CD4-positive, alpha-beta T cell treated with Interleukin-1 beta for 1 hour (primary cell): ENCODE results near the gene ARID1B.

Experiments
- DNase-seq, 2 donors: peaks; one replicate each; pipeline ENCODE4 v3.0.0-alpha.2; 2020 to 2022

ARID1B gene

GRCh38 chr6:157090736-157091135 is 313.6 kb downstream of the ARID1B start:
- no peak for DNase-seq

DNA sequence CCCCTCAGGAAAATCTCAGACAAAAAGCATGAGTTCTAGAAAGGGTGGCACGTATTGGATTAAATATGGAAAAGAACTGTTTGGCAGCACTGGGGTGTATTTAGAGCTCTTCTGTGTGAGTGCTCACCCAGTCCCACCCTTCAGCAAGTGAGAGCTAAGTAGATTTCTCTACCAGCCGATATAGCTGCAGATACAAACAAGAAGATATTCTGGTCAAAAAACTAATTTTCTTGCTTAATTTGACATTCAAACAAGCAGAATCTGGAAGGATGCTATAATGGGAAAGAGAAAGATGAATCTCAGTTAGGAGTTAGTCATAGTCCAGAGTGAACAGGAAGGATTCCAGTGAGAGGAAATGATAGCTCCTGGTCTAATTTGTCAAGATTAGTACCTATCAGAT is 314.1 kb downstream of the ARID1B start:
- DNase-seq: no peak

GRCh38 chr6:157091856-157092460 is 314.8 kb downstream of the ARID1B start:
- DNase-seq: no peak

- no peak for DNase-seq
Measured at GRCh38 chr6:157092736-157093135, 315.6 kb downstream of the ARID1B start.

GRCh38 chr6:157093536-157093935 is 316.4 kb downstream of the ARID1B start:
- DNase-seq: no peak

- no peak for DNase-seq
Measured at GRCh38 chr6:157094038-157094437, 316.9 kb downstream of the ARID1B start.

DNA sequence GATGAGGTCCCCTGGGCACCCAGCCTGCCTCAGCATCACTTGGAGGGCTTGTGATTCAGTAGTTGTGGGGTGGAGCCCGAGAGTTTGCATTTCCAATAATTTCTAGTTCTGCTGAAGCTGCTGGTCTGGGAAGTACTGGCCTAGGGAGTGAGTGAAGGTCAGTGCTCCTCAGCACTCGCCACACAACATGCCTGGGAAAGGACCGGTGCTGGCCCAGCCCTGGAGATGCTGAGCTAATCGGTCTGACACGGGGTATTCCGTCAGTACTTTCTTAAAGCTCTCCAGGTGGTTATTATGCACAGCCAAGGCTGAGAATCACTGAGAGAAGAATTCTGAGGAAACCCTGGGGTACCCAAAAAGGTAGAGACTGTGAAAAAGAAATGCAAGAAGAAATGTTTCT is 317.9 kb downstream of the ARID1B start:
- no peak for DNase-seq

DNA sequence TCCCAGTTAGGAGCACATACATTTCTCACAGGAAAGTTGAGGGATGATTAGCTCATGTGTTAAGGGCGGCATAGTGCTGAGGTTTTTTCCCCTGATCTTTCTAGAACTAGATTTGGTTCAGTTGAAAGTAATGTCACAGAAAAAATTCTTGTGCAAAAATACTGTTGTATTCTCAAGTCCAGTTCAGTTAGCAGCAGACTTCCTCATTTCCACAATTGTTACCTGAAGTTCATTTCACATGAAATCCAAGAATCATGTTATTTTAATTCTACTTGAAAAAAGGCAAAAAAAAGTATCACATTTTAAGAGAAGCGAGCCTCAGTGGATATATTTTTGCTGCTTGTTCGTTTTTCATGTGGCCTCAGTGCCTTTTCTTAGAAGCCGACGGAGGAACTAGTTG is 318.4 kb downstream of the ARID1B start:
- no peak for DNase-seq

DNA sequence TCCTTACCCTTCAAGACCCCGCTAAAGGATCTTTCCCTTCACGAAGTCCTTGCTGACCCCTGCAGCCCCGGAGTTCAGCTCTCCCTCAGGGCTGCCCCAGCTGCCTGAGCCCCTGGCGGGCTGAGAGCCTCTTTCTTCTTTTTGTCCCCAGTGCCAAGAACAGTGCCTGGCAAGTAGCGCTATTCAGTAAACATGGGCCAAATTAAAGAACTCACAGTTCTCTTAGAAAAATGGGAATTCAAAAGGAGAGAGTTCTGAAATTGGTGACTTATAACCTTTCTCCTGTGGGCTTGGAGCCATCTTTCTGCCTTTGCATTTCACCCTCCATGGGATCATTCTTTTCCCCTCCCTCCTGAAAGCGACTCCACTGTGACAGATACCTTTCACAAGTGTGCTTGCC is 318.9 kb downstream of the ARID1B start:
- no peak for DNase-seq

GRCh38 chr6:157096522-157096921 is 319.3 kb downstream of the ARID1B start:
- DNase-seq: no peak

DNA sequence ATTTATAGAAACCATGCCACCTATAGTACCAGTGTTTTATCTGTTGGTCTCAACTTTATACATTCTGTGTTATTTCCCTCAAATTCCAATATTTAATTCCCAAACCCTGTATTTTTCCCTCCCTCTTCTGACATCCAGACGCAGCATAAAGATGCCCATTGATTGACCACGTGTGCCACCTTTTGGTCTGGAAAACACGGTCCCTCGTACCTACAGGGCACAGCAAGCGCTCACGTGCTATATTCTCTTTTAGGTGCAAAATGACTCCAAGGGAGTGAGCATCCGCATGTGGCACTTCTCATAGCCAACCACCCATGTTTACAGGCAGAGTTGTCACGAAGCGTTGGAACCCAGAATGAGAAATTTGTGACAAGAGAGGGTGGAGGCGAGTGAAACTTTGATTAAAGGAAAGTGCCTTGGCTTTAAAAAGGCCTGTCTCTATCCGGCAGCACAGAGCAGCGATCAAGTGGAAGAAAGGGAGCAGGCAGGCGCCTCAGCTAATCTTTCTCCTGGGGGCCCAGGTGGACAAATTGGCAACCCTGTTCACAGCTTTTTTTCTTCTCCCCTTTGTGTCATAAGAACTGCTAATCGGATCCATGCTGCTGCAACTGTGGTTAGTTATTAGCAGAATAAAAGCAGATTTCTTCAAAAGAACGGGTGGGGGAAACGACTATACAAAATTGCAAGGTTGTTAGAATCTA is 320.2 kb downstream of the ARID1B start:
- no peak for DNase-seq

GRCh38 chr6:157098999-157099398 is 321.8 kb downstream of the ARID1B start:
- DNase-seq: no peak

DNA sequence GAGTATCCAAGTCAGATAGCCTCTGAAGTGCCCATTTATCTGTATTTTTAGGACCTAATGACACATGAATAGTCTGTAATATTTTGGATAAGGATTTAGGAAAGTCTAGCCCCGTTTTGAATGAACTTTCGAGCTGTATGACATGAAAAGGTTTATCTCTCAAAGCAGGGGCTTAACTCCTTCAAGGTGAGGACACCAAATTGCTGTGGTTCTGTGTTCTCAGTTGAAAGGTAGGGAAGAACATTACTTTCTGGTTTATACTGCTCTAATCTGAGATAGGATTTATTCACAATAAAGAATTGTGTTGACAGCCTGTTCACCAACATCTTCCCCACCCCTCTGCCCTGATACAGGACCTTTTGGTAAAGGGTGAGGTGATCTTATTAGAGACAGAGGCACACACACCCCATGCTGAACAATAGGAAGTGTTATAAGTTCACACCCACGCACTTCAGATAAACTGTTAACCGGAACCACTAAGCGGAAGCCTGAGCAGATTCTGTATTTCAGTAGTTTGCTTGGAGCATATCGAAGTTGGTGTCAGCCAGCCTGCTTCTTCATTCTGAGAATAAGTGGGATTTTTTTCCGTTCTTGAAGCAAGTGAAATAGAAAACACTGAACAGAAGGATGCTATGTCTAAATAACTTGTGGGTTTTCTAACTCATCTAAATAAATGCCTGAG is 322.9 kb downstream of the ARID1B start:
- peak; percentile 50 to 63 for DNase-seq

DNA sequence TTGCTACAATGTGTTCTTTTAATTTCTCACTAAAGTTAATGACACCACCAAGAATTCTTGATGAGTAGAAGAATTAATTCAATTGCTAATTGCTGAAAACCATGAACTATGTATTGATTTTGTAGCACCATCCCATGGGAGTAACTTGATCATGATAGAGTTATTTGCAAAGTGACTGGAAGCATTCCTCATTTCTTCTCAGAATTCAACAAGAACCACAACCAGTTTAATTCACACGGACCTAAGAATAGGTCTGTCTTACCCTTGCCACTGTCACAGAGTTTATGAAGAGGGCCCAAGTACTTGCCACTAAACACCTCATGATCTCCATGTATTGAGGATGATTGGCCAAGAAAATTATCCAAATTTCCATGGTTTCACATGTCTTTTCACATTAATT is 324.0 kb downstream of the ARID1B start:
- DNase-seq: no peak

DNA sequence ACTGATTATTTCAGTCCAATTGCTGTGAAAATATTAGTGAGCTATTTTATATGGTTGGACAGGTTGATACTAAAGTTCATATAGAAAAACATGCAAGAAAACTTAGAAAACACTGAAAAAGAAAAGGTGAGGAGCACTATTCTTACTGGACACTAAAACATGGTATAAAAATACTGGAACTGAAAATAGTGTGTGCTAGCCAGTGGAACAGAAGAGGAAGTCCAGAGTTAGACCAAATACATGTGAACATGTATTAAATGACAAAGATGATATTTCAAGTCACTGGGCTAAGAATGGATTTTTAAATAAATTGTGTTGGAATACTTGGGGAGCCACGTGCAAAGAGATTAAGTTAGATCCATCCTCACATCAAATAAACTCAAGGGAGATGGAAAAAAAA is 327.6 kb downstream of the ARID1B start:
- DNase-seq: no peak

DNA sequence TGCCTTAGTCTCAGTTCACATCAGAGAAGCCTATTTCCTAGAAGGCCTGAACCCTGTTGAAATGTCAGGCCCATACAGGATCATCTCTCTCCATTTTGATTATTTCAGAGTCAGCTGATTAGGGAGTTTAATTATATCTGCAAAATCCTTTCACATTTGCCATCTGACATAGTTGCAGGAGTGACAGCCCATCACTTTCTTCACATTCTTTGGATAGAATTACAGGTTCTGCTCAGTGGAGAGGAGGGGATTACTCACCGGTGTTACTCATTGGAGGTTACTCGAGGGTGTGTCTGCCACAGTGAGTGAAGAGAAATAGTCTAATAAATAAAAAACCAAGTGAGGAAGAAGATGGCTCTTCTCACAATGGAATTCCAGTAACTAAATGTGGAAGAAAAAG is 329.3 kb downstream of the ARID1B start:
- DNase-seq: no peak

DNA sequence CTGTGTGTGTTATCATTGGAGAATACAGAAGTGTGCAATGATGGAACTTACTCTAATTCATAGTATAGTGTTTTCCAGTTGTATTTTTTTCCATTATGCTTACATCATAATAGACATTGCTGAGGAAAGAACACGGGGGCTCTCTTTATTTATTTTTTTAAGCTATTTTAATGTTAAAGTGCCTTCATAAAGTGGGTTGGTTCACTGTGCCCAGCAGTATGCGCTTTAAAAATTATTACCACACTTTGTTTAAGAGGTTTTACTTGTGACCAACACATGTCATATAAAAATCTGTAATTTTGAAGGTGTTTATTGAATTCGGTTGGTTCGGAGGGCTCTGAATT is 330.4 kb downstream of the ARID1B start:
- DNase-seq: no peak

GRCh38 chr6:157107915-157108651 is 330.9 kb downstream of the ARID1B start:
- no peak for DNase-seq

DNA sequence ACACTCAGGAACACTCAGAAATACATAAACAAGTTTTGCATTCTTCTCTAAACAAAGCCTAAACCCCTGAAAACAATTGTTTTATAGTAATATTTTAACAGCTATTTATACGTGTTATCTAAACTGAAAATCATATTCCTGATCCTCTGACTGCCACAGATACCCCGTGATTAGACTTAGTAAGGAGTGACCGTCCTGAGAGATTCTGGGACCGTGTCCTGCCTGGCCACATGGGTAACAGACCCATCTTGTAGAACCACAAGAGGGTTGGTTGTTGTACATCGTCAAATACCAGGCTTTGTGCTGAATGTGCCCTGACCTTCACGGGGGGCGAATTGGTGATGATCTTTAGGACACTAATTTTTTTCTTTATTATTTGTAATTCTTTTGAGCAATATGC is 331.7 kb downstream of the ARID1B start:
- no peak for DNase-seq

- no peak for DNase-seq
Measured at GRCh38 chr6:157110607-157111006, 333.4 kb downstream of the ARID1B start.

DNA sequence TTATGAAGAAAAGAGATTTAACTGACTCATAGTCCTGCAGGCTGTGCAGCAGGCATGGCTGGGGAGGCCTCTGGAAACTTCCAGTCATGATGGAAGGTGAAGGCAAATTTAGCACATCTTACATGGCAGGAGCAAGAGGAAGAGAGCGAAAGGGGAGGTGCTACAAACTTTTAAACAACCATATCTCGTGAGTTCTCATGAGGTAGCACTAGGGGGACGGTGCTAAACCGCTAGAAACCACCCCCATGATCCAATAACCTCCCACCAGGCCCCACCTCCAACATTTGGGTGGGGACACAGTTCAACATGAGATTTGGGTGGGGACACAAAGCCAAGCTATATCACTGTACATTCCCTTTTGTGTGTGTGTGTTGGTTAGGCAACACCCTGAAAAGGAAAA is 336.2 kb downstream of the ARID1B start:
- no peak for DNase-seq

GRCh38 chr6:157116426-157116825 is 339.2 kb downstream of the ARID1B start:
- no peak for DNase-seq

DNA sequence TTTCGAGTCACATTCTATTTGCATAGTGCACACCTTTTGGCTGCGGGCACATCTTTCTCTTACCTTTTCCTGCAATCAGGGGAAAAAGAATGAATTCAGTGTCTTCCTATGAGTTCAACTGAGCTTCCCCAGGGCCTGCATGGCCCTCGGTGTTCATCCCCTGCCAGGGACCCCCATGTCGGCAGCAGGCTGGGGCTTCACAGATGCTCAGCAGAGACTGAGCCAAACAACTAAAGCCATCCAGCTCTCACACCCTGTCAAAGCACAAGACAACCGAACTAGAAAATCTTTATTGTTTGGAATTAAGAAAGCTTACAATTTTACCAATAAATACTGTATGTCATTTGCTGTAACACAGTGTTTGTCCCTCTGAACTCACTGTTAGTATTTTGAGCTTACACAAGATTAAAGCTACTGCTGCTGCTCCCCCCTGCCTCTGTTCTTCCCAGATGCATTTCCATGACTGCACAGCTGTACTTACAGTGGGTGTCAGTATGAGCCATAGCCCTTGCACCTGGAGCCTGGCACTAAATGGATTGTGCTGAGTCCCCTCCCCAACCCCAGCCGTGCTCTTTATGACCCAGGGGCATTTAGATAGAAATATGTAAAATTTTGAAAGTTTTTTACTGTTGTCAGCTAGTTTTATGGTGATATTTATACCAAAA is 340.4 kb downstream of the ARID1B start:
- no peak for DNase-seq
